HCT116 (cell line): ENCODE measurements around the gene RAVER1. TPM values are rescaled to one million over a fixed set of nuclear protein-coding genes. Genes with fewer than 3 reads are reported as not detected.

Experiments used
- ATAC-seq: fragments of 200-7000 bp; cut with Tn5 transposase; 2 replicates; pipeline ENCODE4 v1.9.1; 2020; ENCODE audit warnings: mild to moderate bottlenecking, moderate library complexity
- BruUV-seq: library from RNA; stranded (reverse); fragments of 400-500 nt; replicated peaks from 2 replicates; lab custom pipeline; 2021; lab: Mats Ljungman, UMichigan
- CTCF ChIA-PET: fragments of 300-600 bp; sonication (Branson Sonifier 250); formaldehyde crosslinking; loops from one replicate; lab custom pipeline; 2021; ENCODE audit warnings: antibody characterized with exemption; lab: Charles Lee
- POLR2A ChIA-PET: fragments of 300-600, 350-600 bp; sonication (Branson Sonifier 250); formaldehyde crosslinking; loops from one replicate; lab custom pipeline; 2021; ENCODE audit warnings: antibody characterized with exemption; lab: Charles Lee
- RAD21 ChIA-PET, 2 experiments: fragments of 300-600 bp; sonication (Branson Sonifier 250); formaldehyde crosslinking; loops; one replicate each; lab custom pipeline; 2023; ENCODE audit warnings: low total read pairs in 2 of 2; ENCODE audit not compliant: uncharacterized antibody in 2 of 2, unreplicated experiment in 2 of 2, low non-redundant PET in 1 of 2; lab: Charles Lee
- DNase-seq: peaks from one replicate; pipeline ENCODE4 v3.0.0-alpha.2; 2010; ENCODE audit warnings: low read depth, low spot score
- H2AFZ ChIP-seq: fragments of 200-600 bp; shearing (Covaris generic), sonication (generic); 2 replicates; pipeline ENCODE4 v1.6.1; 2017; ENCODE audit warnings: low read depth, mixed run types, mixed read lengths, antibody characterized with exemption, low read length; ENCODE audit not compliant: poor library complexity, severe bottlenecking
- H3K27ac ChIP-seq: 2 replicates; pipeline ENCODE4 v1.5.1; 2012; ENCODE audit warnings: low read depth, low read length
- H3K27me3 ChIP-seq: fragments of 200-600 bp; sonication (generic); 2 replicates; pipeline ENCODE4 v1.6.1; 2016; ENCODE audit warnings: mixed run types, low read length, mixed read lengths; ENCODE audit not compliant: insufficient read depth
- H3K36me3 ChIP-seq, 2 experiments: fragments of 200-500 bp in 1 of 2; fragments of 200-600 bp in 1 of 2; sonication (Bioruptor generic) in 1 of 2; sonication (generic) in 1 of 2; 2 replicates each; pipeline versions ENCODE4 v1.5.1 to v1.6.1; 2014 to 2016; ENCODE audit warnings: low read length in 2 of 2, inconsistent platforms in 1 of 2, mixed read lengths in 1 of 2, mixed run types in 1 of 2; ENCODE audit not compliant: insufficient read depth in 2 of 2, control insufficient read depth in 1 of 2
- H3K4me1 ChIP-seq, 2 experiments: fragments of 200-600 bp in 1 of 2; sonication (generic) in 1 of 2; 2 replicates each; pipeline versions ENCODE4 v1.5.1 to v1.6.1; 2012 to 2017; ENCODE audit warnings: low read length in 2 of 2, inconsistent platforms in 1 of 2, mild to moderate bottlenecking in 1 of 2, mixed read lengths in 1 of 2, mixed run types in 1 of 2, moderate library complexity in 1 of 2; ENCODE audit not compliant: insufficient read depth in 2 of 2, control insufficient read depth in 1 of 2
- H3K4me2 ChIP-seq: fragments of 200-600 bp; sonication (generic); 2 replicates; pipeline ENCODE4 v1.6.1; 2017; ENCODE audit warnings: mixed run types, low read length, mixed read lengths
- H3K4me3 ChIP-seq, 2 experiments: fragments of 200-600 bp in 1 of 2; sonication (generic) in 1 of 2; replicated peaks in 1 of 2; 2 replicates each; pipeline ENCODE4 v1.5.1; 2011 to 2016; ENCODE audit warnings: low read length in 2 of 2, control low read depth in 1 of 2, low read depth in 1 of 2, mild to moderate bottlenecking in 1 of 2, mixed read lengths in 1 of 2, mixed run types in 1 of 2
- H3K79me2 ChIP-seq: fragments of 200-600 bp; sonication (generic); 2 replicates; pipeline ENCODE4 v1.6.1; 2017; ENCODE audit warnings: mild to moderate bottlenecking, mixed run types, low read length, moderate library complexity, mixed read lengths; ENCODE audit not compliant: insufficient read depth
- H3K9ac ChIP-seq: fragments of 200-600 bp; sonication (generic); 2 replicates; pipeline ENCODE4 v1.6.1; 2016; ENCODE audit warnings: low read length, mixed read lengths
- H3K9me2 ChIP-seq: fragments of 200-600 bp; sonication (generic), shearing (Covaris generic); 2 replicates; pipeline ENCODE4 v1.6.1; 2017; ENCODE audit warnings: mixed run types, mild to moderate bottlenecking, moderate library complexity; ENCODE audit not compliant: insufficient read depth
- H3K9me3 ChIP-seq, 2 experiments: fragments of 200-500 bp in 1 of 2; fragments of 200-600 bp in 1 of 2; sonication (Bioruptor generic) in 1 of 2; sonication (generic) in 1 of 2; 2 replicates each; pipeline ENCODE4 v1.6.1; 2014 to 2017; ENCODE audit warnings: low read length in 2 of 2, mixed read lengths in 2 of 2, inconsistent platforms in 1 of 2, low read depth in 1 of 2, mild to moderate bottlenecking in 1 of 2, mixed run types in 1 of 2, moderate library complexity in 1 of 2; ENCODE audit not compliant: control insufficient read depth in 1 of 2, insufficient read depth in 1 of 2
- H4K20me1 ChIP-seq: fragments of 200-600 bp; sonication (generic), shearing (Covaris generic); 2 replicates; pipeline ENCODE4 v1.6.1; 2017; ENCODE audit warnings: mixed run types, mild to moderate bottlenecking, moderate library complexity; ENCODE audit not compliant: insufficient read depth
- CEBPB ChIP-seq: IDR thresholded peaks from 2 replicates; pipeline ENCODE4 v1.6.1; 2012; ENCODE audit warnings: low read depth
- ELF1 ChIP-seq: IDR thresholded peaks from 2 replicates; pipeline ENCODE4 v1.6.1; 2012; ENCODE audit warnings: low read depth, borderline replicate concordance
- EZH2 ChIP-seq: fragments of 200-600 bp; sonication (generic); IDR thresholded peaks from 2 replicates; pipeline ENCODE4 v1.6.1; 2017; ENCODE audit warnings: antibody characterized with exemption, mixed run types
- EZH2phosphoT487 ChIP-seq: fragments of 200-600 bp; IDR thresholded peaks from 2 replicates; pipeline ENCODE4 v1.6.1; 2018; ENCODE audit warnings: antibody characterized with exemption, borderline replicate concordance
- JUND ChIP-seq: IDR thresholded peaks from 2 replicates; pipeline ENCODE4 v1.6.1; 2012
- POLR2A ChIP-seq: IDR thresholded peaks from 2 replicates; pipeline ENCODE4 v1.7.0; 2011; ENCODE audit warnings: borderline replicate concordance; ENCODE audit not compliant: insufficient read depth, insufficient read length; ENCODE audit errors: extremely low read depth
- RAD21 ChIP-seq: IDR thresholded peaks from 2 replicates; pipeline ENCODE4 v1.6.1; 2012; ENCODE audit warnings: low read depth, mild to moderate bottlenecking
- SRF ChIP-seq: IDR thresholded peaks from 2 replicates; pipeline ENCODE4 v1.6.1; 2012; ENCODE audit warnings: low read depth
- YY1 ChIP-seq: IDR thresholded peaks from 2 replicates; pipeline ENCODE4 v1.6.1; 2011; ENCODE audit warnings: low read length, low read depth, moderate library complexity, mild to moderate bottlenecking; ENCODE audit not compliant: insufficient replicate concordance; ENCODE audit errors: extremely low read depth
- ZFX ChIP-seq: fragments of 450-650 bp; IDR thresholded peaks from 2 replicates; pipeline ENCODE4 v1.6.1; 2017
- ZNF274 ChIP-seq: fragments of 200-500 bp; sonication (Bioruptor generic); IDR thresholded peaks from 2 replicates; pipeline ENCODE4 v1.6.1; 2014; ENCODE audit warnings: mild to moderate bottlenecking, low read depth, low read length, inconsistent platforms
- intact Hi-C: fragments of 100-400 bp; cut with micrococcal nuclease; formaldehyde crosslinking; loops from 2 replicates; pipeline ENCODE4 v1.10.0; 2022
- total RNA-seq: library from RNA; stranded (reverse); gene quantifications from one replicate; pipeline ENCODE4 v1.2.1, GENCODE V29; 2021; ENCODE audit not compliant: unreplicated experiment
- TF ChIP-seq, protein P1 (sequence below): IDR thresholded peaks from 2 replicates; pipeline ENCODE4 v1.6.1; 2012
- TF ChIP-seq, protein P2 (sequence below): IDR thresholded peaks from 2 replicates; pipeline ENCODE4 v1.6.1; 2012; ENCODE audit warnings: low read depth
- TF ChIP-seq, protein P3 (sequence below): IDR thresholded peaks from 2 replicates; pipeline ENCODE4 v1.6.1; 2011; ENCODE audit warnings: mild to moderate bottlenecking, low read length, moderate library complexity; ENCODE audit not compliant: insufficient replicate concordance; ENCODE audit errors: extremely low read depth
- TF ChIP-seq, protein P4 (sequence below), 3 experiments: fragments of 200-600 bp in 1 of 3; sonication (generic) in 1 of 3; IDR thresholded peaks in 2 of 3; conservative IDR thresholded peaks in 1 of 3; 2 replicates each; pipeline ENCODE4 v1.5.1; 2012 to 2017; ENCODE audit warnings: low read depth in 2 of 3, low read length in 2 of 3, antibody characterized with exemption in 1 of 3, borderline replicate concordance in 1 of 3, control low read depth in 1 of 3, mild to moderate bottlenecking in 1 of 3, mixed read lengths in 1 of 3, mixed run types in 1 of 3, moderate library complexity in 1 of 3; ENCODE audit not compliant: insufficient read depth in 1 of 3
- TF ChIP-seq, protein P5 (sequence below): IDR thresholded peaks from 2 replicates; pipeline ENCODE4 v1.6.1; 2012

RAVER1 gene
- total RNA-seq, 1 experiment from 2014 or later, result 71.0 TPM

DNA sequence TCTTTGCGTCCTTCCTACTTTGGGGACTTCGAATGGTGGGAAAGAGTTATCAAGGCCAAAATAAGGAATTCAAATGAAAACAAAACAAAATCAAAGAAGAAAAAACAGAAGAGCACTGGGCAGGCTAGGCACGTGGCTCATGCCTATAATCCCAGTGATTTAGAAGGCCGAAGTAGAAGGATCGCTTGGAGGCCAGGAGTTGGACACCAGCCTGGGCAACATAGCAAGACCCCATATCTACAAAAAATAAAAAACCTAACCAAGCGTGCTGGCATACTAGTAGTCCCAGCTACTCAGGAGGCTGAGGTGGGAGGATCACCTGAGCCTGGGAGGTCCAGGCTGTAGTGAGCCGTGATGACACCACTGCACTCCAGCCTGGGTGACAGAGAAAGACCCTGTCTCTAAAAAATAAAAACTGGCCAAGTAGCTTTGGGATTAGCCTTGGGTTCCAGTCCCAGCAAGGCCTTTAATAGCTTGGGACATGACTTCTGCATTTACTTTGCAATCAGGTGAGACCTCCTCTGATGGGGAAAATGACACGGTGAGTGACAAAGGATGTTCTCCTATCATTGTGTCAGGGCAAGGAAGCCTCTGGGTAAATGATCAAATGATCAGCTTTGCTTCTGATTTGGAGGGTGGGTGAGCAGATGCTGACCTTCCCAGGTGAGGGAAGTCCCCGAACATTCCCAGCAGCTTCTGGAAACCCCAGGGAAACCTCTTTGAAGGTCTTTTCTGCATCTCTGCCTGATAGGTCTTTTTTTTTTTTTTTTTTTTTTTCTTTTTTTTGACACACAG is 55.3 kb downstream of the RAVER1 start:
- no peak overlapping the region for H2AFZ ChIP-seq
- H3K4me3 ChIP-seq, result no peak overlapping the region
- no peak overlapping the region for H3K4me2 ChIP-seq
- intact Hi-C loops, result no loop called here
- H3K4me1 ChIP-seq, result peaks cover 2 to 7% of the 10 kb centered on the region in 2 experiments; a peak in 3 of 4 replicates
- ChIA-PET CTCF (interaction anchor here (1.1 to 1.9 kb wide), 4 partner anchors 9 to 19 kb away, joined by 3 to 6 read pairs (median 4); partner anchors contain the start of gene ICAM5), POLR2A (no interaction called here), RAD21 (no interaction called here)
- no TSS peak for BruUV-seq
- H4K20me1 ChIP-seq, result no peaks in the 10 kb centered on the region
- H3K36me3 ChIP-seq, result peaks cover 0 to 8% of the 10 kb centered on the region in 2 experiments; a peak in 2 of 4 replicates
- H3K9me3 ChIP-seq, result no peaks in the 10 kb centered on the region
- H3K27ac ChIP-seq, result no peak overlapping the region
- no peaks in the 10 kb centered on the region for H3K27me3 ChIP-seq
- no peaks in the 10 kb centered on the region for H3K9me2 ChIP-seq
- H3K79me2 ChIP-seq, result no peaks in the 10 kb centered on the region
- TF ChIP-seq ZNF274 (no peak), YY1 (no peak), POLR2A (no peak), CEBPB (no peak), ZFX (no peak), EZH2 (no peak), ELF1 (no peak), SRF (no peak), JUND (no peak), RAD21 (no peak), EZH2phosphoT487 (no peak)
- TF ChIP-seq, protein P1, sequence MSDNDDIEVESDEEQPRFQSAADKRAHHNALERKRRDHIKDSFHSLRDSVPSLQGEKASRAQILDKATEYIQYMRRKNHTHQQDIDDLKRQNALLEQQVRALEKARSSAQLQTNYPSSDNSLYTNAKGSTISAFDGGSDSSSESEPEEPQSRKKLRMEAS, result no peak
- TF ChIP-seq, protein P2, sequence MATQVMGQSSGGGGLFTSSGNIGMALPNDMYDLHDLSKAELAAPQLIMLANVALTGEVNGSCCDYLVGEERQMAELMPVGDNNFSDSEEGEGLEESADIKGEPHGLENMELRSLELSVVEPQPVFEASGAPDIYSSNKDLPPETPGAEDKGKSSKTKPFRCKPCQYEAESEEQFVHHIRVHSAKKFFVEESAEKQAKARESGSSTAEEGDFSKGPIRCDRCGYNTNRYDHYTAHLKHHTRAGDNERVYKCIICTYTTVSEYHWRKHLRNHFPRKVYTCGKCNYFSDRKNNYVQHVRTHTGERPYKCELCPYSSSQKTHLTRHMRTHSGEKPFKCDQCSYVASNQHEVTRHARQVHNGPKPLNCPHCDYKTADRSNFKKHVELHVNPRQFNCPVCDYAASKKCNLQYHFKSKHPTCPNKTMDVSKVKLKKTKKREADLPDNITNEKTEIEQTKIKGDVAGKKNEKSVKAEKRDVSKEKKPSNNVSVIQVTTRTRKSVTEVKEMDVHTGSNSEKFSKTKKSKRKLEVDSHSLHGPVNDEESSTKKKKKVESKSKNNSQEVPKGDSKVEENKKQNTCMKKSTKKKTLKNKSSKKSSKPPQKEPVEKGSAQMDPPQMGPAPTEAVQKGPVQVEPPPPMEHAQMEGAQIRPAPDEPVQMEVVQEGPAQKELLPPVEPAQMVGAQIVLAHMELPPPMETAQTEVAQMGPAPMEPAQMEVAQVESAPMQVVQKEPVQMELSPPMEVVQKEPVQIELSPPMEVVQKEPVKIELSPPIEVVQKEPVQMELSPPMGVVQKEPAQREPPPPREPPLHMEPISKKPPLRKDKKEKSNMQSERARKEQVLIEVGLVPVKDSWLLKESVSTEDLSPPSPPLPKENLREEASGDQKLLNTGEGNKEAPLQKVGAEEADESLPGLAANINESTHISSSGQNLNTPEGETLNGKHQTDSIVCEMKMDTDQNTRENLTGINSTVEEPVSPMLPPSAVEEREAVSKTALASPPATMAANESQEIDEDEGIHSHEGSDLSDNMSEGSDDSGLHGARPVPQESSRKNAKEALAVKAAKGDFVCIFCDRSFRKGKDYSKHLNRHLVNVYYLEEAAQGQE, result no peak
- TF ChIP-seq, protein P3, sequence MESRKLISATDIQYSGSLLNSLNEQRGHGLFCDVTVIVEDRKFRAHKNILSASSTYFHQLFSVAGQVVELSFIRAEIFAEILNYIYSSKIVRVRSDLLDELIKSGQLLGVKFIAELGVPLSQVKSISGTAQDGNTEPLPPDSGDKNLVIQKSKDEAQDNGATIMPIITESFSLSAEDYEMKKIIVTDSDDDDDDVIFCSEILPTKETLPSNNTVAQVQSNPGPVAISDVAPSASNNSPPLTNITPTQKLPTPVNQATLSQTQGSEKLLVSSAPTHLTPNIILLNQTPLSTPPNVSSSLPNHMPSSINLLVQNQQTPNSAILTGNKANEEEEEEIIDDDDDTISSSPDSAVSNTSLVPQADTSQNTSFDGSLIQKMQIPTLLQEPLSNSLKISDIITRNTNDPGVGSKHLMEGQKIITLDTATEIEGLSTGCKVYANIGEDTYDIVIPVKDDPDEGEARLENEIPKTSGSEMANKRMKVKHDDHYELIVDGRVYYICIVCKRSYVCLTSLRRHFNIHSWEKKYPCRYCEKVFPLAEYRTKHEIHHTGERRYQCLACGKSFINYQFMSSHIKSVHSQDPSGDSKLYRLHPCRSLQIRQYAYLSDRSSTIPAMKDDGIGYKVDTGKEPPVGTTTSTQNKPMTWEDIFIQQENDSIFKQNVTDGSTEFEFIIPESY, result no peak
- TF ChIP-seq, protein P4, sequence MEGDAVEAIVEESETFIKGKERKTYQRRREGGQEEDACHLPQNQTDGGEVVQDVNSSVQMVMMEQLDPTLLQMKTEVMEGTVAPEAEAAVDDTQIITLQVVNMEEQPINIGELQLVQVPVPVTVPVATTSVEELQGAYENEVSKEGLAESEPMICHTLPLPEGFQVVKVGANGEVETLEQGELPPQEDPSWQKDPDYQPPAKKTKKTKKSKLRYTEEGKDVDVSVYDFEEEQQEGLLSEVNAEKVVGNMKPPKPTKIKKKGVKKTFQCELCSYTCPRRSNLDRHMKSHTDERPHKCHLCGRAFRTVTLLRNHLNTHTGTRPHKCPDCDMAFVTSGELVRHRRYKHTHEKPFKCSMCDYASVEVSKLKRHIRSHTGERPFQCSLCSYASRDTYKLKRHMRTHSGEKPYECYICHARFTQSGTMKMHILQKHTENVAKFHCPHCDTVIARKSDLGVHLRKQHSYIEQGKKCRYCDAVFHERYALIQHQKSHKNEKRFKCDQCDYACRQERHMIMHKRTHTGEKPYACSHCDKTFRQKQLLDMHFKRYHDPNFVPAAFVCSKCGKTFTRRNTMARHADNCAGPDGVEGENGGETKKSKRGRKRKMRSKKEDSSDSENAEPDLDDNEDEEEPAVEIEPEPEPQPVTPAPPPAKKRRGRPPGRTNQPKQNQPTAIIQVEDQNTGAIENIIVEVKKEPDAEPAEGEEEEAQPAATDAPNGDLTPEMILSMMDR (IDR thresholded peaks at IDR 0.05 in 2 of 3, conservative IDR thresholded peaks at IDR 0.05 in 1 of 3; ENCODE audit: borderline replicate concordance in 1 of 3, insufficient read depth in 1 of 3, low read depth in 2 of 3, low read length in 2 of 3), result no peak
- TF ChIP-seq, protein P5, sequence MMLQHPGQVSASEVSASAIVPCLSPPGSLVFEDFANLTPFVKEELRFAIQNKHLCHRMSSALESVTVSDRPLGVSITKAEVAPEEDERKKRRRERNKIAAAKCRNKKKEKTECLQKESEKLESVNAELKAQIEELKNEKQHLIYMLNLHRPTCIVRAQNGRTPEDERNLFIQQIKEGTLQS, result no peak
- H3K9ac ChIP-seq, result no peak overlapping the region
- ATAC-seq (no peak), DNase-seq (no peak)
